Activated CD4-positive, alpha-beta T cell treated with anti-CD3 and anti-CD28 coated beads for 36 hours (primary cell): ENCODE results near the gene SPPL2C. TPM values are rescaled to one million over a fixed set of nuclear protein-coding genes. Genes with fewer than 3 reads are reported as not detected.

ENCODE experiments used
- ATAC-seq: fragments of 200-7000 bp; cut with Tn5 transposase; one replicate; pipeline ENCODE4 v1.10.0; 2021; ENCODE audit warnings: mild to moderate bottlenecking, moderate library complexity
- CTCF ChIA-PET: fragments of 350-600 bp; sonication (Branson Sonifier 250); formaldehyde crosslinking; loops from one replicate; lab custom pipeline; 2021; ENCODE audit warnings: antibody characterized with exemption; lab: Charles Lee
- POLR2A ChIA-PET: fragments of 350-600 bp; sonication (Branson Sonifier 250); formaldehyde crosslinking; loops from one replicate; lab custom pipeline; 2021; ENCODE audit warnings: antibody characterized with exemption, inconsistent platforms; lab: Charles Lee
- DNase-seq: peaks from one replicate; pipeline ENCODE4 v3.0.0-alpha.2; 2020
- H3K27ac Mint-ChIP-seq: one replicate; pipeline ENCODE4 v1.8.0; 2021; ENCODE audit warnings: mixed read lengths
- H3K27me3 Mint-ChIP-seq: one replicate; pipeline ENCODE4 v1.8.0; 2021; ENCODE audit warnings: mixed read lengths
- H3K36me3 Mint-ChIP-seq: one replicate; pipeline ENCODE4 v1.8.0; 2021; ENCODE audit warnings: low read depth, mixed read lengths
- H3K4me1 Mint-ChIP-seq: one replicate; pipeline ENCODE4 v1.8.0; 2021; ENCODE audit warnings: mixed read lengths
- H3K4me3 Mint-ChIP-seq: one replicate; pipeline ENCODE4 v1.8.0; 2021; ENCODE audit warnings: mild to moderate bottlenecking, moderate library complexity, mixed read lengths
- H3K9me3 Mint-ChIP-seq: one replicate; pipeline ENCODE4 v1.8.0; 2021; ENCODE audit warnings: low read depth, mixed read lengths
- intact Hi-C, 2 experiments: fragments of 100-400 bp; cut with DNase I in 1 of 2; cut with micrococcal nuclease in 1 of 2; formaldehyde crosslinking; loops; one replicate each; pipeline versions ENCODE4 v1.14.2 to v1.15.1; 2022 to 2024; cut with DNase I, micrococcal nuclease
- total RNA-seq, 2 experiments: library from RNA; stranded (reverse); gene quantifications; one replicate each; pipeline ENCODE4 v1.2.3, GENCODE V29; 2021

Gene SPPL2C
- total RNA-seq, 2 experiments from 2014 or later = not detected

- no peaks in the 10 kb centered on the region for H3K9me3 Mint-ChIP-seq
- H3K27me3 Mint-ChIP-seq = no peaks in the 10 kb centered on the region
- no peak for DNase-seq
- H3K4me3 Mint-ChIP-seq = no peak overlapping the region
- no peaks in the 10 kb centered on the region for H3K4me1 Mint-ChIP-seq
- intact Hi-C loops = no loop called here
- H3K36me3 Mint-ChIP-seq = no peaks in the 10 kb centered on the region
- no peak overlapping the region for H3K27ac Mint-ChIP-seq
- POLR2A ChIA-PET = no interaction called here
- CTCF ChIA-PET = no interaction called here
- ATAC-seq = no peak
Observed at GRCh38 chr17:45845376-45846185, 900 bp downstream of the SPPL2C start.

GRCh38 chr17:45846223-45846622, 1.5 kb downstream of the SPPL2C start:
- Mint-ChIP-seq H3K27ac (no peak overlapping the region), H3K9me3 (no peaks in the 10 kb centered on the region), H3K4me3 (no peak overlapping the region), H3K36me3 (no peaks in the 10 kb centered on the region), H3K27me3 (no peaks in the 10 kb centered on the region), H3K4me1 (no peaks in the 10 kb centered on the region)
- intact Hi-C loops = no loop called here
- no peak for DNase-seq
- ChIA-PET CTCF (interaction anchor here (0.9 kb wide), 1 partner anchor 15 kb away, joined by 3 read pairs; no protein-coding TSS in a partner anchor), POLR2A (no interaction called here)
- no peak for ATAC-seq

- no peak for DNase-seq
- Mint-ChIP-seq H3K9me3 (no peaks in the 10 kb centered on the region), H3K4me1 (no peaks in the 10 kb centered on the region), H3K27me3 (no peaks in the 10 kb centered on the region), H3K27ac (no peak overlapping the region), H3K36me3 (no peaks in the 10 kb centered on the region), H3K4me3 (no peak overlapping the region)
- no peak for ATAC-seq
- ChIA-PET CTCF (interaction anchor here (0.9 kb wide), 1 partner anchor 15 kb away, joined by 3 read pairs; no protein-coding TSS in a partner anchor), POLR2A (no interaction called here)
- intact Hi-C loops = no loop called here
Observed at GRCh38 chr17:45846646-45847045, 2.0 kb downstream of the SPPL2C start.

GRCh38 chr17:45847101-45847500, 2.4 kb downstream of the SPPL2C start:
- no peaks in the 10 kb centered on the region for H3K27me3 Mint-ChIP-seq
- no peaks in the 10 kb centered on the region for H3K36me3 Mint-ChIP-seq
- H3K27ac Mint-ChIP-seq = no peak overlapping the region
- ATAC-seq (no peak), DNase-seq (no peak)
- no peaks in the 10 kb centered on the region for H3K9me3 Mint-ChIP-seq
- intact Hi-C loops = no loop called here
- H3K4me1 Mint-ChIP-seq = no peaks in the 10 kb centered on the region
- ChIA-PET CTCF (interaction anchor here (0.9 kb wide), 1 partner anchor 16 kb away, joined by 3 read pairs; no protein-coding TSS in a partner anchor), POLR2A (no interaction called here)
- no peak overlapping the region for H3K4me3 Mint-ChIP-seq

GRCh38 chr17:45847747-45848146, 3.1 kb downstream of the SPPL2C start:
- POLR2A ChIA-PET = no interaction called here
- no peak overlapping the region for H3K4me3 Mint-ChIP-seq
- ATAC-seq (no peak), DNase-seq (no peak)
- CTCF ChIA-PET = no interaction called here
- peaks cover 2% of the 10 kb centered on the region for H3K27me3 Mint-ChIP-seq
- H3K27ac Mint-ChIP-seq = no peak overlapping the region
- no peaks in the 10 kb centered on the region for H3K9me3 Mint-ChIP-seq
- H3K4me1 Mint-ChIP-seq = peaks cover 2% of the 10 kb centered on the region
- no peaks in the 10 kb centered on the region for H3K36me3 Mint-ChIP-seq
- intact Hi-C loops = no loop called here

- ATAC-seq = no peak
- peaks cover 4% of the 10 kb centered on the region for H3K4me1 Mint-ChIP-seq
- H3K36me3 Mint-ChIP-seq = no peaks in the 10 kb centered on the region
- H3K27me3 Mint-ChIP-seq = peaks cover 4% of the 10 kb centered on the region
- intact Hi-C loops = no loop called here
- H3K9me3 Mint-ChIP-seq = no peaks in the 10 kb centered on the region
- DNase-seq = no peak
- ChIA-PET POLR2A (no interaction called here), CTCF (no interaction called here)
- no peak overlapping the region for H3K27ac Mint-ChIP-seq
- H3K4me3 Mint-ChIP-seq = no peak overlapping the region
Observed at GRCh38 chr17:45848405-45848804, 3.7 kb downstream of the SPPL2C start.

- intact Hi-C loops = no loop called here
- no peaks in the 10 kb centered on the region for H3K9me3 Mint-ChIP-seq
- ChIA-PET CTCF (interaction anchor here (1.0 kb wide), 1 partner anchor 28 kb away, joined by 4 read pairs; no protein-coding TSS in a partner anchor), POLR2A (no interaction called here)
- DNase-seq = no peak
- H3K4me3 Mint-ChIP-seq = no peak overlapping the region
- no peak overlapping the region for H3K27ac Mint-ChIP-seq
- peaks cover 4% of the 10 kb centered on the region for H3K4me1 Mint-ChIP-seq
- no peaks in the 10 kb centered on the region for H3K36me3 Mint-ChIP-seq
- no peak for ATAC-seq
- H3K27me3 Mint-ChIP-seq = peaks cover 4% of the 10 kb centered on the region
Observed at GRCh38 chr17:45848868-45849535, 4.3 kb downstream of the SPPL2C start.

GRCh38 chr17:45849536-45849990, 4.9 kb downstream of the SPPL2C start:
- H3K36me3 Mint-ChIP-seq = no peaks in the 10 kb centered on the region
- POLR2A ChIA-PET = interaction anchor here (0.6 to 0.7 kb wide), 2 partner anchors 30 to 260 kb away, joined by 3 read pairs; no protein-coding TSS in a partner anchor
- CTCF ChIA-PET = interaction anchor here (1.0 kb wide), 1 partner anchor 28 kb away, joined by 4 read pairs; no protein-coding TSS in a partner anchor

GRCh38 chr17:45850011-45850410, 5.3 kb downstream of the SPPL2C start:
- ChIA-PET CTCF (interaction anchor here (1.0 kb wide), 1 partner anchor 27 kb away, joined by 4 read pairs; no protein-coding TSS in a partner anchor), POLR2A (interaction anchor here (0.6 to 0.7 kb wide), 2 partner anchors 30 to 260 kb away, joined by 3 read pairs; no protein-coding TSS in a partner anchor)
- no peak overlapping the region for H3K27ac Mint-ChIP-seq
- no peaks in the 10 kb centered on the region for H3K36me3 Mint-ChIP-seq
- no peak for DNase-seq
- H3K4me3 Mint-ChIP-seq = no peak overlapping the region
- H3K9me3 Mint-ChIP-seq = no peaks in the 10 kb centered on the region
- H3K27me3 Mint-ChIP-seq = peaks cover 5% of the 10 kb centered on the region
- peaks cover 4% of the 10 kb centered on the region for H3K4me1 Mint-ChIP-seq
- ATAC-seq = no peak
- intact Hi-C loops = no loop called here

More at GRCh38 chr17:45849536-45849990, 4.9 kb downstream of the SPPL2C start:
- Mint-ChIP-seq H3K27ac (no peak overlapping the region), H3K4me3 (no peak overlapping the region), H3K27me3 (peaks cover 4% of the 10 kb centered on the region), H3K9me3 (no peaks in the 10 kb centered on the region), H3K4me1 (peaks cover 4% of the 10 kb centered on the region)
- DNase-seq = no peak
- no peak for ATAC-seq
- intact Hi-C loops = no loop called here

- ATAC-seq (no peak), DNase-seq (no peak)
- H3K27me3 Mint-ChIP-seq = peaks cover 9% of the 10 kb centered on the region
- no peak overlapping the region for H3K4me3 Mint-ChIP-seq
- H3K9me3 Mint-ChIP-seq = no peaks in the 10 kb centered on the region
- no peak overlapping the region for H3K27ac Mint-ChIP-seq
- intact Hi-C loops = no loop called here
- ChIA-PET POLR2A (interaction anchor here (0.6 kb wide), 1 partner anchor 259 kb away, joined by 3 read pairs; no protein-coding TSS in a partner anchor), CTCF (no interaction called here)
- H3K4me1 Mint-ChIP-seq = peaks cover 4% of the 10 kb centered on the region
- no peaks in the 10 kb centered on the region for H3K36me3 Mint-ChIP-seq
Observed at GRCh38 chr17:45850468-45850867, 5.8 kb downstream of the SPPL2C start.

- ChIA-PET POLR2A (no interaction called here), CTCF (interaction anchor here (0.6 to 2.0 kb wide), 10 partner anchors 10 to 215 kb away, joined by 3 to 15 read pairs (median 4); no protein-coding TSS in a partner anchor)
- H3K4me3 Mint-ChIP-seq = no peak overlapping the region
- peaks cover 12% of the 10 kb centered on the region for H3K27me3 Mint-ChIP-seq
- DNase-seq (no peak), ATAC-seq (no peak)
- no peaks in the 10 kb centered on the region for H3K9me3 Mint-ChIP-seq
- no peak overlapping the region for H3K27ac Mint-ChIP-seq
- H3K4me1 Mint-ChIP-seq = peaks cover 4% of the 10 kb centered on the region
- H3K36me3 Mint-ChIP-seq = no peaks in the 10 kb centered on the region
- intact Hi-C loops = no loop called here
Observed at GRCh38 chr17:45851022-45851421, 6.3 kb downstream of the SPPL2C start.
